GM12878 (cell line): ENCODE results near the gene XPO1. TPM values are rescaled to one million over a fixed set of nuclear protein-coding genes. Genes with fewer than 3 reads are reported as not detected.

Experiments
- BHLHE40 ChIP-seq, 2 experiments: fragments of 450-650 bp in 1 of 2; IDR thresholded peaks; 2 replicates each; pipeline ENCODE4 v1.6.1; 2011 to 2017; ENCODE audit warnings: low read depth in 2 of 2, borderline replicate concordance in 1 of 2, improper control_type of control experiment in 1 of 2, low read length in 1 of 2, mild to moderate bottlenecking in 1 of 2
- BRCA1 ChIP-seq: IDR thresholded peaks from 2 replicates; pipeline ENCODE4 v1.6.1; 2011; ENCODE audit warnings: low read depth, low read length, improper control_type of control experiment
- E2F4 ChIP-seq: IDR thresholded peaks from 2 replicates; pipeline ENCODE4 v1.6.1; 2012; ENCODE audit warnings: low read depth, low read length, improper control_type of control experiment
- GATAD2B ChIP-seq: fragments of 450-650 bp; conservative IDR thresholded peaks from 2 replicates; pipeline ENCODE4 v1.6.1; 2017; ENCODE audit warnings: low read depth, mild to moderate bottlenecking, moderate library complexity
- MLLT1 ChIP-seq: fragments of 450-650 bp; IDR thresholded peaks from 2 replicates; pipeline ENCODE4 v1.6.1; 2016; ENCODE audit warnings: mild to moderate bottlenecking
- POLR2A ChIP-seq: IDR thresholded peaks from 2 replicates; pipeline ENCODE4 v1.6.1; 2011; ENCODE audit warnings: low read depth, mild to moderate bottlenecking, low read length
- RCOR1 ChIP-seq: conservative IDR thresholded peaks from 2 replicates; pipeline ENCODE4 v1.6.1; 2012; ENCODE audit warnings: low read depth, low read length, improper control_type of control experiment
- TCF7 ChIP-seq: IDR thresholded peaks from 2 replicates; pipeline ENCODE4 v1.6.1; 2014; ENCODE audit warnings: antibody characterized with exemption, borderline replicate concordance
- ZBED1 ChIP-seq: IDR thresholded peaks from 2 replicates; pipeline ENCODE4 v1.6.1; 2016; ENCODE audit warnings: borderline replicate concordance
- ZBTB4 ChIP-seq: fragments of 450-650 bp; formaldehyde crosslinking; IDR thresholded peaks from 2 replicates; pipeline ENCODE4 v1.4.0; 2022; ENCODE audit warnings: mild to moderate bottlenecking, moderate library complexity
- polyA plus RNA-seq, 11 experiments: library from polyadenylated mRNA; depleted of rRNA in 4 of 11; unstranded in 6 of 11; stranded (reverse) in 5 of 11; fragments of >200 nt; fragmentation: Nextera tagmentation in 4 of 11; fragmentation: Illumina TruSeq in 1 of 11; extraction: Ambion mirVana in 4 of 11; extraction: Trizol in 1 of 11; gene quantifications; 1 replicate in 1 of 11; 2 replicates in 10 of 11; pipeline versions ENCODE4 v1.2.1 to v1.2.3, GENCODE V29; 2011 to 2016; ENCODE audit warnings: inconsistent platforms in 2 of 11, missing spikeins in 2 of 11, low read depth in 1 of 11
- total RNA-seq, 4 experiments: library from RNA; depleted of rRNA in 3 of 4; stranded (reverse); fragments of >200 nt in 3 of 4; fragmentation: Illumina TruSeq in 1 of 4; extraction: Trizol in 1 of 4; gene quantifications; 2 replicates each; pipeline versions ENCODE4 v1.2.1 to v1.2.3, GENCODE V29; 2013 to 2021

XPO1 gene
- total and polyA plus RNA-seq, 10 of the 15 experiments (the other 5 are each of a cell fraction or from before 2014, with no cell fraction given): 57.3 to 216 (median 153) TPM

- TF ChIP-seq ZBTB4 (no peak), RCOR1 (no peak), BHLHE40 (IDR thresholded peaks at IDR 0.05; ENCODE audit: borderline replicate concordance in 1 of 2, low read depth in 2 of 2, low read length in 1 of 2) (no peak), TCF7 (no peak), BRCA1 (no peak), ZBED1 (no peak), MLLT1 (no peak), E2F4 (no peak), POLR2A (no peak; the same call in 1 of the 2 replicates), GATAD2B (no peak)
- TF ChIP-seq, all 136 proteins: peak for 4
Observed at GRCh38 chr2:61471905-61472805, 66.0 kb downstream of the XPO1 start (continued).
